GM18868 (cell line): Measurements from ENCODE around the gene HOXA7.

Experiments
- ATAC-seq: cut with Tn5 transposase; IDR thresholded peaks from one replicate; pipeline ENCODE4 v1.9.1; 2021; ENCODE audit warnings: mild to moderate bottlenecking, moderate library complexity; ENCODE audit not compliant: unreplicated experiment

Gene HOXA7

GRCh38 chr7:27123007-27123476, 33.4 kb downstream of the HOXA7 start:
- no peak for ATAC-seq

- no peak for ATAC-seq
These were observed 34.2 kb downstream of the HOXA7 start for GRCh38 chr7:27122077-27122910.

GRCh38 chr7:27121684-27122076, 34.8 kb downstream of the HOXA7 start:
- ATAC-seq: no peak

- ATAC-seq: no peak
These were observed 37.0 kb downstream of the HOXA7 start for GRCh38 chr7:27119412-27119911.

GRCh38 chr7:27118580-27118979, 37.9 kb downstream of the HOXA7 start:
- no peak for ATAC-seq

GRCh38 chr7:27117887-27118491, 38.5 kb downstream of the HOXA7 start:
- no peak for ATAC-seq

- ATAC-seq: no peak
These were observed 39.3 kb downstream of the HOXA7 start for GRCh38 chr7:27116962-27117886.

- no peak for ATAC-seq
These were observed 40.2 kb downstream of the HOXA7 start for GRCh38 chr7:27116031-27116961.

GRCh38 chr7:27115221-27116026, 41.1 kb downstream of the HOXA7 start:
- ATAC-seq: no peak

GRCh38 chr7:27114881-27115220, 41.6 kb downstream of the HOXA7 start:
- no peak for ATAC-seq

- no peak for ATAC-seq
These were observed 42.3 kb downstream of the HOXA7 start for GRCh38 chr7:27113991-27114769.

- no peak for ATAC-seq
These were observed 43.2 kb downstream of the HOXA7 start for GRCh38 chr7:27112955-27113949.

GRCh38 chr7:27112361-27112760, 44.1 kb downstream of the HOXA7 start:
- no peak for ATAC-seq

GRCh38 chr7:27111751-27112277, 44.7 kb downstream of the HOXA7 start:
- ATAC-seq: no peak

GRCh38 chr7:27111042-27111750, 45.3 kb downstream of the HOXA7 start:
- no peak for ATAC-seq
